Liver (tissue), 3 donors: ENCODE results near the gene PTPN12.

ENCODE experiments used
- ATF3 ChIP-seq: IDR thresholded peaks from 2 replicates; pipeline ENCODE4 v1.6.1; 2016; ENCODE audit warnings: antibody characterized with exemption
- CTCF ChIP-seq: fragments of 150-350 bp; IDR thresholded peaks from 2 replicates; pipeline ENCODE4 v1.5.1; 2017; ENCODE audit warnings: improper control_type of control experiment, low read depth, low read length; ENCODE audit not compliant: missing input control
- EGR1 ChIP-seq, 2 donors: IDR thresholded peaks; 2 replicates each; pipeline ENCODE4 v1.6.1; 2016 to 2018; ENCODE audit warnings: antibody characterized with exemption in 2 of 2, low read depth in 2 of 2
- JUND ChIP-seq, 2 donors: IDR thresholded peaks; 2 replicates each; pipeline ENCODE4 v1.6.1; 2016; ENCODE audit warnings: antibody characterized with exemption in 2 of 2
- MAX ChIP-seq: IDR thresholded peaks from 2 replicates; pipeline ENCODE4 v1.6.1; 2016; ENCODE audit warnings: antibody characterized with exemption
- NR2F2 ChIP-seq: IDR thresholded peaks from 2 replicates; pipeline ENCODE4 v1.6.1; 2016; ENCODE audit warnings: antibody characterized with exemption
- donor health status: healthy.
- donor health status: healthy.

GRCh38 chr7:77655836-77656455 lies 118.9 kb downstream of the PTPN12 start:
- no peak for TF ChIP-seq EGR1 (IDR thresholded peaks at IDR 0.05; ENCODE audit: low read depth in 2 of 2)
- TF ChIP-seq CTCF: no peak
- TF ChIP-seq JUND (IDR thresholded peaks at IDR 0.05): no peak
- TF ChIP-seq ATF3: no peak
- TF ChIP-seq MAX: no peak
- TF ChIP-seq NR2F2: no peak
